ENCODE results near the gene ZNF384.
"Not testable (repeated sequence)": the region's sequence is repeated elsewhere in the genome, so short reads cannot be mapped to it uniquely, and the experiment has no call there.

The ZNF384 gene

GRCh38 chr12:6708960-6709394 is 19.8 kb upstream of the ZNF384 start:
- 49% methylated on average over 16 of the region's 16 CpGs for WGBS (ENCODE audit: insufficient coverage)
- POLR2A ChIA-PET = no interaction called here

GRCh38 chr12:6708351-6708750 is 19.2 kb upstream of the ZNF384 start:
- POLR2A ChIA-PET; H3K4me3 ChIP-seq (ENCODE audit: control insufficient read depth in 1 of 7, extremely low read depth in 1 of 7, insufficient read depth in 4 of 7, low read depth in 2 of 7, low read length in 6 of 7); H3K27ac ChIP-seq (ENCODE audit: insufficient read depth in 1 of 2, low read depth in 1 of 2, low read length in 2 of 2, poor library complexity in 1 of 2, severe bottlenecking in 2 of 2); H3K36me3 ChIP-seq (ENCODE audit: control insufficient read depth in 4 of 4, insufficient read depth in 4 of 4, low read length in 3 of 4); H3K4me1 ChIP-seq (ENCODE audit: control extremely low read depth in 1 of 4, control insufficient read depth in 4 of 4, insufficient read depth in 4 of 4, low read length in 3 of 4); DNase-seq; H3K9me3 ChIP-seq (ENCODE audit: control extremely low read depth in 1 of 5, control insufficient read depth in 4 of 5, insufficient read depth in 2 of 5, low read depth in 1 of 5, low read length in 4 of 5): not testable (repeated sequence)
- H3K27me3 ChIP-seq (replicated peaks in 2 of 5; ENCODE audit: control insufficient read depth in 4 of 5, insufficient read depth in 5 of 5, low read length in 4 of 5) = peaks cover 0 to 19% (median 6%) of the 10 kb centered on the region in 5 experiments
- 93% methylated on average over 19 of the region's 21 CpGs for WGBS (ENCODE audit: insufficient coverage)
- CTCF ChIA-PET = interaction anchor here (1.6 to 2.0 kb wide), 2 partner anchors 10 to 12 kb away, joined by 4 to 6 read pairs; no protein-coding TSS in a partner anchor

More at GRCh38 chr12:6708960-6709394, 19.8 kb upstream of the ZNF384 start:
- H3K36me3 ChIP-seq (ENCODE audit: control insufficient read depth in 4 of 4, insufficient read depth in 4 of 4, low read length in 3 of 4) = no peaks in the 10 kb centered on the region
- CTCF ChIA-PET = interaction anchor here (0.6 to 2.0 kb wide), 3 partner anchors 10 to 920 kb away, joined by 3 to 6 read pairs (median 4); no protein-coding TSS in a partner anchor
- H3K4me3 ChIP-seq (ENCODE audit: control insufficient read depth in 1 of 7, extremely low read depth in 1 of 7, insufficient read depth in 4 of 7, low read depth in 2 of 7, low read length in 6 of 7) = no peak overlapping the region
- H3K9me3 ChIP-seq (ENCODE audit: control extremely low read depth in 1 of 5, control insufficient read depth in 4 of 5, insufficient read depth in 2 of 5, low read depth in 1 of 5, low read length in 4 of 5) = no peaks in the 10 kb centered on the region
- H3K4me1 ChIP-seq (ENCODE audit: control extremely low read depth in 1 of 4, control insufficient read depth in 4 of 4, insufficient read depth in 4 of 4, low read length in 3 of 4) = peaks cover 0 to 2% (median under 1%) of the 10 kb centered on the region in 4 experiments
- H3K27me3 ChIP-seq (replicated peaks in 2 of 5; ENCODE audit: control insufficient read depth in 4 of 5, insufficient read depth in 5 of 5, low read length in 4 of 5) = peaks cover 0 to 13% (median 2%) of the 10 kb centered on the region in 5 experiments
- H3K27ac ChIP-seq (ENCODE audit: insufficient read depth in 1 of 2, low read depth in 1 of 2, low read length in 2 of 2, poor library complexity in 1 of 2, severe bottlenecking in 2 of 2) = no peak overlapping the region
- peak in 1 of 3 donors; percentile 39 for DNase-seq

GRCh38 chr12:6703631-6704030 is 14.5 kb upstream of the ZNF384 start:
- H3K27me3 ChIP-seq (replicated peaks in 2 of 5; ENCODE audit: control insufficient read depth in 4 of 5, insufficient read depth in 5 of 5, low read length in 4 of 5) = peaks cover 2 to 63% (median 29%) of the 10 kb centered on the region in 5 experiments

GRCh38 chr12:6701078-6701768 is 12.0 kb upstream of the ZNF384 start:
- CTCF ChIA-PET = no interaction called here
- POLR2A ChIA-PET = interaction anchor here (0.5 to 0.7 kb wide), 2 partner anchors 12 to 23 kb away, joined by 4 to 5 read pairs; partner anchors contain the start of genes COPS7A and ZNF384
- no peak for DNase-seq
- Histone ChIP-seq H3K27ac (ENCODE audit: insufficient read depth in 1 of 2, low read depth in 1 of 2, low read length in 2 of 2, poor library complexity in 1 of 2, severe bottlenecking in 2 of 2) (no peak overlapping the region), H3K4me3 (ENCODE audit: control insufficient read depth in 1 of 7, extremely low read depth in 1 of 7, insufficient read depth in 4 of 7, low read depth in 2 of 7, low read length in 6 of 7) (peak overlapping the region in 4 of 7 experiments; percentile 42 to 65 (median 55)), H3K36me3 (ENCODE audit: control insufficient read depth in 4 of 4, insufficient read depth in 4 of 4, low read length in 3 of 4) (no peaks in the 10 kb centered on the region), H3K9me3 (ENCODE audit: control extremely low read depth in 1 of 5, control insufficient read depth in 4 of 5, insufficient read depth in 2 of 5, low read depth in 1 of 5, low read length in 4 of 5) (peaks cover 0 to 3% (median 0%) of the 10 kb centered on the region in 5 experiments), H3K4me1 (ENCODE audit: control extremely low read depth in 1 of 4, control insufficient read depth in 4 of 4, insufficient read depth in 4 of 4, low read length in 3 of 4) (peaks cover 0 to 20% (median 12%) of the 10 kb centered on the region in 4 experiments), H3K27me3 (replicated peaks in 2 of 5; ENCODE audit: control insufficient read depth in 4 of 5, insufficient read depth in 5 of 5, low read length in 4 of 5) (peaks cover 2 to 79% (median 34%) of the 10 kb centered on the region in 5 experiments)
- WGBS (ENCODE audit: insufficient coverage) = 30% methylated on average over 13 of the region's 13 CpGs

More at GRCh38 chr12:6703631-6704030, 14.5 kb upstream of the ZNF384 start:
- H3K4me3 ChIP-seq (ENCODE audit: control insufficient read depth in 1 of 7, extremely low read depth in 1 of 7, insufficient read depth in 4 of 7, low read depth in 2 of 7, low read length in 6 of 7) = no peak overlapping the region
- DNase-seq = peak; percentile 78 to 93 (median 89)
- ChIA-PET POLR2A (interaction anchor here (0.6 kb wide), 1 partner anchor 14 kb away, joined by 4 read pairs; the partner anchor contains the start of gene ZNF384), CTCF (interaction anchor here (0.7 kb wide), 1 partner anchor 13 kb away, joined by 3 read pairs; no protein-coding TSS in a partner anchor)
- WGBS (ENCODE audit: insufficient coverage) = 16% methylated on average over 7 of the region's 10 CpGs
- H3K27ac ChIP-seq (ENCODE audit: insufficient read depth in 1 of 2, low read depth in 1 of 2, low read length in 2 of 2, poor library complexity in 1 of 2, severe bottlenecking in 2 of 2) = no peak overlapping the region
- peaks cover 0 to 3% (median 0%) of the 10 kb centered on the region in 5 experiments for H3K9me3 ChIP-seq (ENCODE audit: control extremely low read depth in 1 of 5, control insufficient read depth in 4 of 5, insufficient read depth in 2 of 5, low read depth in 1 of 5, low read length in 4 of 5)
- peaks cover 0 to 20% (median 12%) of the 10 kb centered on the region in 4 experiments for H3K4me1 ChIP-seq (ENCODE audit: control extremely low read depth in 1 of 4, control insufficient read depth in 4 of 4, insufficient read depth in 4 of 4, low read length in 3 of 4)
- H3K36me3 ChIP-seq (ENCODE audit: control insufficient read depth in 4 of 4, insufficient read depth in 4 of 4, low read length in 3 of 4) = no peaks in the 10 kb centered on the region

GRCh38 chr12:6700646-6701051 is 11.5 kb upstream of the ZNF384 start, which contains the start of gene PIANP:
TSS of gene PIANP (minus strand) at chr12:6700815. CDS start at chr12:6698061, 2,754 bp downstream.
- Histone ChIP-seq H3K27me3 (replicated peaks in 2 of 5; ENCODE audit: control insufficient read depth in 4 of 5, insufficient read depth in 5 of 5, low read length in 4 of 5) (peaks cover 2 to 79% (median 34%) of the 10 kb centered on the region in 5 experiments), H3K36me3 (ENCODE audit: control insufficient read depth in 4 of 4, insufficient read depth in 4 of 4, low read length in 3 of 4) (no peaks in the 10 kb centered on the region), H3K27ac (ENCODE audit: insufficient read depth in 1 of 2, low read depth in 1 of 2, low read length in 2 of 2, poor library complexity in 1 of 2, severe bottlenecking in 2 of 2) (no peak within 1 kb of the TSS), H3K4me3 (ENCODE audit: control insufficient read depth in 1 of 7, extremely low read depth in 1 of 7, insufficient read depth in 4 of 7, low read depth in 2 of 7, low read length in 6 of 7) (peak within 1 kb of the TSS in 6 of 7 experiments; percentile 32 to 68 (median 51)), H3K4me1 (ENCODE audit: control extremely low read depth in 1 of 4, control insufficient read depth in 4 of 4, insufficient read depth in 4 of 4, low read length in 3 of 4) (peaks cover 0 to 20% (median 12%) of the 10 kb centered on the region in 4 experiments), H3K9me3 (ENCODE audit: control extremely low read depth in 1 of 5, control insufficient read depth in 4 of 5, insufficient read depth in 2 of 5, low read depth in 1 of 5, low read length in 4 of 5) (peaks cover 0 to 3% (median 0%) of the 10 kb centered on the region in 5 experiments)
- peak in 2 of 3 donors; percentile 58 to 67 for DNase-seq
- 0% methylated on average over 7 of the region's 43 CpGs for WGBS (ENCODE audit: insufficient coverage)
- ChIA-PET POLR2A (no interaction called here), CTCF (no interaction called here)

- ChIA-PET CTCF (interaction anchor here (1.5 kb wide), 1 partner anchor 9 kb away, joined by 4 read pairs; no protein-coding TSS in a partner anchor), POLR2A (interaction anchor here (0.8 kb wide), 1 partner anchor 24 kb away, joined by 3 read pairs; the partner anchor contains the start of gene COPS7A)
- Histone ChIP-seq H3K4me3 (ENCODE audit: control insufficient read depth in 1 of 7, extremely low read depth in 1 of 7, insufficient read depth in 4 of 7, low read depth in 2 of 7, low read length in 6 of 7) (peak overlapping the region in 5 of 7 experiments; percentile 32 to 68 (median 55)), H3K27me3 (replicated peaks in 2 of 5; ENCODE audit: control insufficient read depth in 4 of 5, insufficient read depth in 5 of 5, low read length in 4 of 5) (peaks cover 2 to 77% (median 34%) of the 10 kb centered on the region in 5 experiments), H3K4me1 (ENCODE audit: control extremely low read depth in 1 of 4, control insufficient read depth in 4 of 4, insufficient read depth in 4 of 4, low read length in 3 of 4) (peaks cover 0 to 20% (median 12%) of the 10 kb centered on the region in 4 experiments), H3K9me3 (ENCODE audit: control extremely low read depth in 1 of 5, control insufficient read depth in 4 of 5, insufficient read depth in 2 of 5, low read depth in 1 of 5, low read length in 4 of 5) (peaks cover 0 to 3% (median 0%) of the 10 kb centered on the region in 5 experiments), H3K36me3 (ENCODE audit: control insufficient read depth in 4 of 4, insufficient read depth in 4 of 4, low read length in 3 of 4) (no peaks in the 10 kb centered on the region), H3K27ac (ENCODE audit: insufficient read depth in 1 of 2, low read depth in 1 of 2, low read length in 2 of 2, poor library complexity in 1 of 2, severe bottlenecking in 2 of 2) (no peak overlapping the region)
- DNase-seq = no peak
- WGBS (ENCODE audit: insufficient coverage) = 0% methylated on average over 42 of the region's 65 CpGs
Measured at GRCh38 chr12:6699989-6700645, 10.9 kb upstream of the ZNF384 start.
